AG04450 (cell line): Measurements from ENCODE around the gene MAD1L1. TPM values are rescaled to one million over a fixed set of nuclear protein-coding genes. Genes with fewer than 3 reads are reported as not detected.

Source experiments
- CTCF ChIA-PET: fragments of 300-600, 350-600 bp; formaldehyde crosslinking; extraction: SDS; loops from one replicate; lab custom pipeline; 2022; ENCODE audit warnings: antibody characterized with exemption, inconsistent platforms; lab: Charles Lee
- POLR2A ChIA-PET: fragments of 350-600 bp; formaldehyde crosslinking; extraction: SDS; loops from one replicate; lab custom pipeline; 2021; ENCODE audit warnings: antibody characterized with exemption, inconsistent platforms; lab: Yijun Ruan, JAX
- DNase-seq: peaks from one replicate; pipeline ENCODE4 v3.0.0-alpha.2; 2011; ENCODE audit warnings: low read depth, low spot score
- H3K27ac ChIP-seq: one replicate; pipeline ENCODE4 v1.5.1; 2012; ENCODE audit warnings: low read depth, low read length, control low read depth
- H3K27me3 ChIP-seq: one replicate; pipeline ENCODE4 v1.6.0; 2012; ENCODE audit warnings: low read length; ENCODE audit not compliant: control insufficient read depth, insufficient read depth
- H3K4me3 ChIP-seq: 2 replicates; pipeline ENCODE4 v1.5.1; 2011; ENCODE audit warnings: mild to moderate bottlenecking, low read depth, low read length, control low read depth
- H3K9me3 ChIP-seq: 2 replicates; pipeline ENCODE4 v1.5.1; 2012; ENCODE audit warnings: low read length; ENCODE audit not compliant: control insufficient read depth, insufficient read depth
- polyA plus RNA-seq: library from polyadenylated mRNA; depleted of rRNA; stranded (reverse); fragments of >200 nt; gene quantifications from 2 replicates; pipeline ENCODE4 v1.2.3, GENCODE V29; 2011
- TF ChIP-seq, protein P1 (sequence below): IDR thresholded peaks from 2 replicates; pipeline ENCODE4 v1.5.1; 2011; ENCODE audit warnings: low read depth, low read length, control low read depth, inconsistent platforms

MAD1L1 gene
- polyA plus RNA-seq, 1 experiment = 11.9 TPM

DNA sequence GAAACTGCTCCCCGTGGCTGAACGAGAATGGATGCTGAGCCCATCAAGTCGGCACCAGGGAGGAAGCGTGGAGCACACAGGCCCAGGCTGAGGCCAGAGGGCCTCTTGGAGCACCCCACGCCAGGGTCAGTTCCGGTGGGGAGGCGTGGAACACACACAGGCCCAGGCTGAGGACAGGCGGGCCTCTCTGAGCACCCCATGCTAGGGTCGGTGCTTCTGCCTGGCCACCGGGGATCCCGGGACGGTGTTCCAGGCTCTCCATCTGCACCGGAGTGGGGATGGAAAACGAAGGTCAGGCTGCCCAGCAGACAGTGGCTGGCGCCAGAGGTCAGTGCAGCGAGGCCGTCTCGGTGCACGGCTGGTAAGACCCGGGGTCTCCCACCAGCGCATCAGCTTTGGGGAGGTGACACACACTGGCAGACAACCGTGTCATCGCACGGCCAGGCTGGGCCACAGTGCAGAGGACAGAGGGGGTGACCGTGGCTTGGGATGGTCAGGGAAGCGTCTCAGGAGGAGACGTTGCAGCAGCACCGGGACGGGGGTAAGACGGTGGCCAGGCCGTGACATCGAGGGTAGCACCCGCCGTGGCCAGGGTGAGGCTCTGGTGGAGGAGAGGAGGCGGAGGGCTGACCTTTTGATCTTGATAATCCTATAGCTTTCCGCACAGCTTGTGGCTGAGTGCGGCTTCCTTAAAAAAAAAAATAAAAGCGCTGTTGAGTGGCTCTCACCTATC, 358.7 kb downstream of the MAD1L1 start:
- POLR2A ChIA-PET = no interaction called here
- CTCF ChIA-PET = no interaction called here
- DNase-seq = no peak
- Histone ChIP-seq H3K9me3 (peaks cover 29% of the 10 kb centered on the region), H3K4me3 (no peak overlapping the region), H3K27me3 (no peaks in the 10 kb centered on the region), H3K27ac (no peak overlapping the region)
- TF ChIP-seq, protein P1, sequence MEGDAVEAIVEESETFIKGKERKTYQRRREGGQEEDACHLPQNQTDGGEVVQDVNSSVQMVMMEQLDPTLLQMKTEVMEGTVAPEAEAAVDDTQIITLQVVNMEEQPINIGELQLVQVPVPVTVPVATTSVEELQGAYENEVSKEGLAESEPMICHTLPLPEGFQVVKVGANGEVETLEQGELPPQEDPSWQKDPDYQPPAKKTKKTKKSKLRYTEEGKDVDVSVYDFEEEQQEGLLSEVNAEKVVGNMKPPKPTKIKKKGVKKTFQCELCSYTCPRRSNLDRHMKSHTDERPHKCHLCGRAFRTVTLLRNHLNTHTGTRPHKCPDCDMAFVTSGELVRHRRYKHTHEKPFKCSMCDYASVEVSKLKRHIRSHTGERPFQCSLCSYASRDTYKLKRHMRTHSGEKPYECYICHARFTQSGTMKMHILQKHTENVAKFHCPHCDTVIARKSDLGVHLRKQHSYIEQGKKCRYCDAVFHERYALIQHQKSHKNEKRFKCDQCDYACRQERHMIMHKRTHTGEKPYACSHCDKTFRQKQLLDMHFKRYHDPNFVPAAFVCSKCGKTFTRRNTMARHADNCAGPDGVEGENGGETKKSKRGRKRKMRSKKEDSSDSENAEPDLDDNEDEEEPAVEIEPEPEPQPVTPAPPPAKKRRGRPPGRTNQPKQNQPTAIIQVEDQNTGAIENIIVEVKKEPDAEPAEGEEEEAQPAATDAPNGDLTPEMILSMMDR = no peak

DNA sequence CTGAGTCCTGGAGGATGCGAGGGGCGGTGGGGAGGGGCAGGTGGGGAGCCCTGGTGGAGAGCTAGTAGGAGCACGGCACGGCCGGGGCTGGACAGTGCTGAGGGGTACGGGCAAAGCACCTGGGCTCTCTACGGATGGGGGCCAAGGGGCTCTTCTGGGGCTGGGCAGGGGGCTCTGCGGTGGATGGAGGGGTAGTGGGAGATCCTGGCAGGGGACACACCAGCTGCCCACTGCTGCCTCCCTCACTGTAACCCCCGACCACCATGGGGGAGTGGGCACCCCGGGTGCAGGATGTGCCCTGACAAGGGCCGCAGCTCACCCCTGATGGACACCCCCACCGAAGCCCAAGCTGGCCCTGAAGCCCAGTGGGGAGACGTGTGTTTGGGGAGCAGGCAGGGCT, 359.3 kb downstream of the MAD1L1 start:
- H3K27me3 ChIP-seq = no peaks in the 10 kb centered on the region
- POLR2A ChIA-PET = no interaction called here
- no peak overlapping the region for H3K4me3 ChIP-seq
- H3K27ac ChIP-seq = no peak overlapping the region
- H3K9me3 ChIP-seq = peaks cover 29% of the 10 kb centered on the region
- no peak for DNase-seq
- TF ChIP-seq, protein P1 = no peak
- CTCF ChIA-PET = no interaction called here

DNA sequence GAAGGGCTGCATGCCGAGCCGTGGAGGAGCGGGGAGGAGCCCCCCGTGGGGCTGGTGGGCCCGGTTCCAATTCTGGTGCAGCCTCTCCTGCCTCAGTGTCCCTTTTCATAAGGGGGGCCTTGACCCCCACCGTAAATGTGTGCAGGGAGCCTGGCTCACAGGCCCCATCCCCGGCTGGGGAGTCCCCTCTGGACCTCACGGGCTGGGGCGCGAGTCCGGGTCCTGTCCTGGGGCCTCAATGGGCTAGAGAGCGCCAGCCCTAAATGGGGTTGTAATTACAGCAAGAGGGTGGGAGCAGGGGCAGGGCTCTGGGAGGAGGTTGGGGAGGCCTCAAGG, 359.7 kb downstream of the MAD1L1 start:
- CTCF ChIA-PET = no interaction called here

DNA sequence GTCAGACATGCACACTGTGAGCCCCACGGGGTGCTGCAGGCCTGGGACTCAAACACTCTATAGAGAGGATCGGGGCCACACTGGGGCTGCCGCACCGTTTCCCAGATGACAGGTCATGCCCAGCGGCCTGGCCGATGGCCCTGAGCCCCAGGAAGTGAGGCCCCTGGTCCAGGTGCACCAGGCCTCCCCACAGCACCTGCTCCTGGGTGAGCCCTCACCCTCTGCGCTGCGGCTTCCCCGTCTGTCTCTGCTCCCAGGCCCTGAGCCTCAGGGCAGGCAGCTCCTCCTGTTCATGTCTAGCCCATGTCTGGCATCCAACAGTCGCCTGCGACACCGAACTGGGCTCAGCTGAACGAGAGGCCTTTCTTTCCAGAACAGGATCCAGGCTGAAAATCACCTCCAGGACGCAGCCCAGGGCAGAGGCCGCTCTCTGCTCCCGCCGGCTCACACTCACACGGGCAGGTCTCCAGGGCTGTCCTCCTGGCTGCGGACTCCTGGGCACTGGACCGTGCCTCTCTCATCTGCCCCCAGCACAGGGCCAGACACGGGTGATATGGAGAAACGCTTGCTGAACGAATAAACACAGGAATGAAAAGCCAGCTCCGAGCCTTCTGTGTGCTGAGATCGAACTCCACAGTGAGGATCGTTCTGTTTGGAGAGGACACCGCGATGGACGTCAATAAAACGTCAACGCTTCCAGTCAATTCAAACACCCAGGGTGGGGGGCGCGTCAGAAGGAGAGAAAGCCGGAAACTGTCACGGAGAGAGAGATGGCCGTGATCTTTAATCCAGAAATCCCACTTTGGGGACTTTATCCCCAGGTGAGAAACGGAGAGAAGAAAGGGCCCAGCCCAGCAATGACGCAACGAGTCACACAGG, 360.3 kb downstream of the MAD1L1 start:
- TF ChIP-seq, protein P1 = no peak
- Histone ChIP-seq H3K27ac (no peak overlapping the region), H3K4me3 (no peak overlapping the region), H3K27me3 (no peaks in the 10 kb centered on the region), H3K9me3 (peaks cover 29% of the 10 kb centered on the region)
- no peak for DNase-seq
- POLR2A ChIA-PET = no interaction called here
- CTCF ChIA-PET = no interaction called here

More for the DNA sequence above, 359.7 kb downstream of the MAD1L1 start:
- no peak for DNase-seq
- Histone ChIP-seq H3K27ac (no peak overlapping the region), H3K9me3 (peaks cover 29% of the 10 kb centered on the region), H3K4me3 (no peak overlapping the region), H3K27me3 (no peaks in the 10 kb centered on the region)
- POLR2A ChIA-PET = no interaction called here
- TF ChIP-seq, protein P1 = no peak
